ENCODE results near the gene SLC13A1. TPM values are rescaled to one million over a fixed set of nuclear protein-coding genes. Genes with fewer than 3 reads are reported as not detected.

SLC13A1 gene
- total RNA-seq, 1 experiment from 2014 or later: 0.84 TPM

DNA sequence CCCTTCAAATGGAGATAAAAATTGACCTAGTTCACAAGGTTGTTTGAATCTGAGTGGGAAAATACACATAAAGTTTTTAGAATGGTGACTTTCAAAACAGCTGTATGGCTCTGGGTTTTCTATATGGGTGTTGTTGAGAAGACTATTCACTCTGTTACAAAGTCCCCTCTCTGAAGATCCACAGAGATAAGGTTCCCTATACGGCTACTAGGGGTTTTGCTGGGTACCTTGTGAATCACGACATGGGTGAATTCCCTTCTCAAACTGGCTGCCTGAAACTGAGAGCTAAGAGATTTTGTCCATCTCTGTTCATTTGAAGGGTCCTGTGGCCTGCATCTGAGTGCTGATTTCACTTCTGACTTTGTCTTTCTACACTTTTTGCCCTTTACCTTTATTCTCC lies 11.8 kb upstream of the SLC13A1 start:
- Histone ChIP-seq H3K4me1 (replicated peaks) (peaks cover 32% of the 10 kb centered on the region), H3K36me3 (peaks cover 30% of the 10 kb centered on the region), H3K9me3 (replicated peaks) (peaks cover 18% of the 10 kb centered on the region), H3K27me3 (replicated peaks) (no peaks in the 10 kb centered on the region), H3K27ac (peak overlapping the region; percentile 92), H3K4me3 (peak overlapping the region; percentile 32)
- DNase-seq (ENCODE audit: low read depth in 1 of 2, low spot score in 2 of 2): no peak

DNA sequence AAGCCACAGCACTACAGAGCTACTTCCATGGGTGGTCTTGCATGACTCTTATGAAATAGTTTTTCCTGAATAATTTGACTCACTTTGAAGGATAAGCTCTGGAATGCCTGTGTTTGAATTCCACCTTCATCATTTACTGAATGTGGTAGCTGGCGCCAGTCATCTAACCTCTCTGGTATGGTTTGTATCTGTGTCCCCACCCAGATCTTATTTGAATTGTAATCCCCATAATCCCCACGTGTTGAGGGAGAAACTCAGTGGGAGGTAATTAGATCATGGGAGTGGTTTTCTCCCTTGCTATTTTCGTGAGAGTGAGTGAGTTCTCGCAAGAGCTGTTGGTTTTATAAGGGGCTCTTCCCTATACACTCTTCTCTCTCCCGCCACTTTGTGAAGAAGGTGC lies 11.2 kb upstream of the SLC13A1 start:
- Histone ChIP-seq H3K4me1 (replicated peaks) (peaks cover 32% of the 10 kb centered on the region), H3K4me3 (peak overlapping the region; percentile 32), H3K9me3 (replicated peaks) (peaks cover 18% of the 10 kb centered on the region), H3K27me3 (replicated peaks) (no peaks in the 10 kb centered on the region), H3K27ac (peak overlapping the region; percentile 92), H3K36me3 (peaks cover 26% of the 10 kb centered on the region)
- peak; percentile 91 to 99 for DNase-seq (ENCODE audit: low read depth in 1 of 2, low spot score in 2 of 2)

DNA sequence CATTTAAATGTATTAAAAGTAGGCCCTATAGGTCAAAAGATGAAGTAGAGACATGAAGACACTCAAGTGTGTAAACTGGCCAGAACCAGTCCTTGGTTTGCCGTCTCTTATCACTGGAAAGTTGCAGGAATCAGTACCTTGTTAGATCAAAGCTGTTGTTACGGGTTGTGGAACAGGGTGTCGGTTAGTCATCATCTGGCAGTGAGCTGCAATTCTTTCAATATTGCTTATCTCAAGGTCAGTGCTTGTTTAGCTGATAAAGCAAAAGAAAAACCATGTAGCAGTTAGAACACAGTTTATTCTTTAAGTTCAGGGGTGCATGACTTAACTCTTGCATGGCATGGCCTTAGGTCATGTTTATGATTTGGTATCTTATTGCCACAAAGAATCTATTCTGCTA lies 10.0 kb upstream of the SLC13A1 start:
- H3K9me3 ChIP-seq (replicated peaks): peaks cover 8% of the 10 kb centered on the region; the same call in 1 of the 2 replicates
- H3K4me1 ChIP-seq (replicated peaks): peaks cover 32% of the 10 kb centered on the region
- peak overlapping the region; percentile 92 for H3K27ac ChIP-seq
- no peak overlapping the region for H3K4me3 ChIP-seq
- H3K27me3 ChIP-seq (replicated peaks): no peaks in the 10 kb centered on the region
- DNase-seq (ENCODE audit: low read depth in 1 of 2, low spot score in 2 of 2): peak in 1 of 2 experiments; percentile 57
- H3K36me3 ChIP-seq: peaks cover 14% of the 10 kb centered on the region

DNA sequence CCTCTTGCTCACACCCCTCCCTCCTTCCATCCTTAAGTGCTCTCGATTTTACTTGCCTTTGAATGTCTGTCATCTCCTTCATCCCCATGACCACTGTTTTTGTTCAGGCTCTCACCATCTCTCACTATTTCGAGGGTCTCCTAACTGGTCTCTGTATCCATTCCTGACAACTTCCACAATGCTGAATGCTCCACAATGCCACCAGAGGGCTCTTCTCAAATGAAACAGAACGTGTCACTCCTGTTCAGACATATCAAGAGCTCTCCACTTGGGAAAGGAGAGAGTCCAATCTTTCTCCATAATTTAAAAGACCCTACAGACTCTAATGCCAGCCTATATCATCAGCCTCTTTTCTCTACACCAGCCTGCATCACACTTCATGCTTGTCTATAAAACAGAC lies 9.0 kb upstream of the SLC13A1 start:
- peak overlapping the region; percentile 92; the same call in 1 of the 2 replicates for H3K27ac ChIP-seq
- H3K4me3 ChIP-seq: no peak overlapping the region
- no peaks in the 10 kb centered on the region for H3K27me3 ChIP-seq (replicated peaks)
- peaks cover 8% of the 10 kb centered on the region for H3K36me3 ChIP-seq
- peaks cover 5% of the 10 kb centered on the region; the same call in 1 of the 2 replicates for H3K9me3 ChIP-seq (replicated peaks)
- H3K4me1 ChIP-seq (replicated peaks): peaks cover 42% of the 10 kb centered on the region
- DNase-seq (ENCODE audit: low read depth in 1 of 2, low spot score in 2 of 2): no peak

DNA sequence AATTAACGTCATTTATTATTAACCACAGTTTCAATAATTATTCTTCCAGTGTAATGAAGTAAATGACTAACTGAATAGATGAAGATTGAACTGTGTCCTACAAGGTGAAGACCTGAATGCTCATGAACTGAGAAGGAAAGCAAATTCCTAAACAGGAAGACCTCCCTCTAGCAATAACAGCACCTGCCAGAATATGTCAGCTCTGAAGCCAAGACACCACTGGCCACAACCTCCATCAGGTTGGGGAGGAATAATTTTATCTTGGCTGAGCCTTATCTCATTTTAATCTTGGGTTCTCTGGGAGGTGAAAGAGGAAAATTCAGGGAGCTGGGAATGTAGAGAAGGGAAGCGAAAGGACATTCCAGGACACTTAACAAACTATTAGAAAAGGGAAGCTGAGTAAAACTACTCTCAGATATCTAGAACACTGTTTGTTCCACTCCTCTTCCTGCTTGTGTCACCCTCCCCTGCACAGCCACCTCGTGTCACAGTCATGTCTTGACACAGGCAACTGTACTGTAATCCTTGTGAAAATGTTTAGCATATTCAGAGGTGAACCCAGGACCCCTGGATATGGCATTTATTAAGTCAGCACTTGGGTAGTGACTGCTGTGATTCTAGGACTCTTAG lies 4.6 kb upstream of the SLC13A1 start:
- H3K4me1 ChIP-seq (replicated peaks): peaks cover 47% of the 10 kb centered on the region
- H3K27me3 ChIP-seq (replicated peaks): no peaks in the 10 kb centered on the region
- no peak overlapping the region for H3K4me3 ChIP-seq
- no peak overlapping the region for H3K27ac ChIP-seq
- no peaks in the 10 kb centered on the region for H3K9me3 ChIP-seq (replicated peaks)
- DNase-seq (ENCODE audit: low read depth in 1 of 2, low spot score in 2 of 2): no peak
- H3K36me3 ChIP-seq: no peaks in the 10 kb centered on the region

DNA sequence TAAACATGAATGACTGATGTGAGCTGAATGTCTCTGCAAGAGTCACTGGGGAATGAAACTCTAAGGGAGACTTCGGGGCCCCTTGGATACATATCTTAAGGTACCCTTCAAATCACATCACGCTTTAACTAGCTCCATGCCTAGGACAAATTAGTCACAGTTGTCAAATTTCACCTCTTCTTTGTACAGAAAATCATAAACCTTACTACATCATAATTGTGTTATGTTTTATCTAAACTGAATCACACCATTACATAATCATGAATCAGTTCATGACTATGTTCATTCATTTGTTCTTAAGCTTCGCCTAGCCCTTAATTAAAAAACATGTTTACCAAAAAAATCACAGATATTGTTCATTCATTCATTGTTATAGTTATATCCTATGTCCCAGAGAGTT lies 2.1 kb upstream of the SLC13A1 start:
- Histone ChIP-seq H3K27me3 (replicated peaks) (no peaks in the 10 kb centered on the region), H3K9me3 (replicated peaks) (no peaks in the 10 kb centered on the region), H3K36me3 (no peaks in the 10 kb centered on the region), H3K4me1 (replicated peaks) (peaks cover 61% of the 10 kb centered on the region), H3K27ac (0 out of 2 replicates have a peak overlapping the region, but pooled peaks have one; percentile 2), H3K4me3 (no peak overlapping the region)
- DNase-seq (ENCODE audit: low read depth in 1 of 2, low spot score in 2 of 2): no peak

DNA sequence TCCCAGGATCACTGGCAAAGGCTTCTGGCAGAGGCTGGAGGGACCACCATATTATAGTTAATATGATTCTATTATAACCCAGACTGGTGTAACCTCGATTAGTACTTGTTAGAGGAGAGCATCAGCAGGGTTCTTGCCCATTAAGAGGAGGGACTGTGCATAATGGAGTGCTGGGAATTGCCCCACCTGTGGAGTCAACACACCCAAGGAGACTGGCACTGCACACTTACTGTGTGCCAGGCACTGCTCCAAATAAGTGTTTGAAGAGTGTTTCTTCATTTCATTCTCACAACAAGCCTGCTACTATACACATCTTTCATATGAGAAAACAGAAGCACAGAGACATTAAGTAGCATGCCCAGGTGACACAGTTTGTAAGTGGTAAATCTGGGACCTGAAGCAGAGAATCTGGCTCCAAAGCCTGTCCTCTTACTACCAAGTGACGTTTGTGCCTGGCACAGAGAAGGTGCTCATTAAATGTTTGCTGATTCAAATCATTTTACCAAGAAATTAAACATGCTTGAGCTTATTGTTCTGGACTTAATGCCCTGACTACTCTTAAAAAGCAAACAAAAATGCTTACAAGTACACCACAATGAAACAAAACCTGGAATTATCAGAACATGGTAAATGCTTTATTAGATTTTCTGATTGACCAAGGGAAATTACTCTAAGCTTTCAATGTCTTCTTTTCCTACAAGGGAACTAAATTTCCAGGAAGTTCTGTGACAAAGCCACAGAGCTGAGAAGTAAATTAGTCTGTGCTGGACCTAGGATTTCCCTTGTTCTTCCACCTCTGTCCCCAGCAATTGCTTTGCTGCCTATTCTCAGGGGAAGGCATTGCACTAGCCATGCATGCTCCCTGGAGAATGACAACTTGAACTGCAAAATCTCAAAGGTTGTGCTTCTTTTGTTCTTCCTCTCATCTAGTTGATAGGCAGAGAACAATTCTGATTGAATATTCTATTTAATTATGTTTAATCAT lies 809 bp downstream of the SLC13A1 start:
- no peaks in the 10 kb centered on the region for H3K36me3 ChIP-seq
- no peak overlapping the region for H3K4me3 ChIP-seq
- H3K27me3 ChIP-seq (replicated peaks): no peaks in the 10 kb centered on the region
- DNase-seq (ENCODE audit: low read depth in 1 of 2, low spot score in 2 of 2): no peak
- peak overlapping the region; percentile 79 for H3K27ac ChIP-seq
- H3K9me3 ChIP-seq (replicated peaks): no peaks in the 10 kb centered on the region
- peaks cover 69% of the 10 kb centered on the region for H3K4me1 ChIP-seq (replicated peaks)

DNA sequence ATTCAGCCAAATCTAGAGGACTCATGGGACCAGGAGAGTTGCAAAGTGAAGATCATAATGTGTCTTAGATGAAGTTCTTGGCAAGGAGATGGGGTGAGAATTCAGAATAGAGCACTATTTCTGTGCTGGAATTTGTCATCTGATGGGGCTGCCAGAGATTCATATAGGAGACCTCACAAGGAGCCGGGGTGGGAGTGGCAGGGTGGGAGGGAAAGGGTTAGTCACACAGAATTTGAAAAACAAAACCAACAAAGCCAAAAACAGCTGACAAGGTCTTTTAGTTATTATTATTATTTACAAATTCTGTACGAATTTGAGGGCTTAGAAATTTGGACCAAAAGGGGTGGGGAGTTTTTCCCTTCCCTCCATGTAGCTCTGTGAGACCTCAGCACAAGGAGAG lies 1.7 kb downstream of the SLC13A1 start:
- H3K36me3 ChIP-seq: no peaks in the 10 kb centered on the region
- no peaks in the 10 kb centered on the region for H3K9me3 ChIP-seq (replicated peaks)
- no peaks in the 10 kb centered on the region for H3K27me3 ChIP-seq (replicated peaks)
- peak; percentile 80 to 92 for DNase-seq (ENCODE audit: low read depth in 1 of 2, low spot score in 2 of 2)
- H3K4me3 ChIP-seq: no peak overlapping the region
- H3K27ac ChIP-seq: peak overlapping the region; percentile 79
- peaks cover 69% of the 10 kb centered on the region for H3K4me1 ChIP-seq (replicated peaks)

DNA sequence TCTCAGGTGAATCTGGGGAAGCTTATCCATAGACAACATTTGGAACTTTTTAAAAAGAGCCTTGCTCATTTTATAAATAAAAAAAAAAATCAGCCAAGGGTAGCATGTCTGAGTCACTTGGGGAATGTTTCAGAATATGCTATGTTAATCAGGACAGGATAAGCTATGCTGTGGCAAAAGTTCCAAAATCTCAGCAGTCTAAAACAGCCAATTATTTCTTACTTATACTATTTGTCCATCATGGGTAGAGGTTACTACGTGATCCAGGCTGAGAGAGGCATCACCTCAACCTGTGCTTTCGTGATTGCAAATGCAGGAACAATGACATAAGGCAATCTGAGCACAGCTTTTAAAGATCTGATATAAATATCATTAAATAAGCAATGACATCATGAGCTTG lies 6.5 kb downstream of the SLC13A1 start:
- peak overlapping the region; percentile 100 for H3K27ac ChIP-seq
- H3K36me3 ChIP-seq: no peaks in the 10 kb centered on the region
- H3K4me1 ChIP-seq (replicated peaks): peaks cover 75% of the 10 kb centered on the region
- peak in 1 of 2 experiments; percentile 61 for DNase-seq (ENCODE audit: low read depth in 1 of 2, low spot score in 2 of 2)
- no peaks in the 10 kb centered on the region for H3K9me3 ChIP-seq (replicated peaks)
- H3K4me3 ChIP-seq: no peak overlapping the region
- no peaks in the 10 kb centered on the region for H3K27me3 ChIP-seq (replicated peaks)

DNA sequence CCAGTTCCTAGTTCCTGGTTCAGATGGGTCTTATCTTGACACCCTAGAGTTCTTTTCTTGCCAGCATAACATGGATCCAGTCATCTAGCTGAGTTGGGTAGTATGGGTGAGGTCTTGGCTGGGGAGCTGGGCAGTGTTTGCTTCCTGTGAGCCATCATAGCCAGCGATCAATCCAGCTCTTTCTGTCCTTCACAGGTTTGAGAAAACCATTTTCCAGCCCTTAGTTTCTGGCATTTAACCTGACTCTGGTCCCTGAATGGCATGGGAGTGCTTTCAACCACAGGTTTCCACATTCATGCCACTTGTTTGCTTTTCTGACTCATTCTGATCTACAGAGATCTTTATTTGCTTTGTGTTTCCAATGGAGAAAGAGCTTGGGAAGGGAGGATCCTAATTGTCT lies 8.6 kb downstream of the SLC13A1 start:
- no peaks in the 10 kb centered on the region for H3K27me3 ChIP-seq (replicated peaks)
- no peaks in the 10 kb centered on the region for H3K36me3 ChIP-seq
- peaks cover 60% of the 10 kb centered on the region for H3K4me1 ChIP-seq (replicated peaks)
- H3K27ac ChIP-seq: peak overlapping the region; percentile 100
- H3K4me3 ChIP-seq: no peak overlapping the region
- peak; percentile 78 to 95 for DNase-seq (ENCODE audit: low read depth in 1 of 2, low spot score in 2 of 2)
- H3K9me3 ChIP-seq (replicated peaks): no peaks in the 10 kb centered on the region

DNA sequence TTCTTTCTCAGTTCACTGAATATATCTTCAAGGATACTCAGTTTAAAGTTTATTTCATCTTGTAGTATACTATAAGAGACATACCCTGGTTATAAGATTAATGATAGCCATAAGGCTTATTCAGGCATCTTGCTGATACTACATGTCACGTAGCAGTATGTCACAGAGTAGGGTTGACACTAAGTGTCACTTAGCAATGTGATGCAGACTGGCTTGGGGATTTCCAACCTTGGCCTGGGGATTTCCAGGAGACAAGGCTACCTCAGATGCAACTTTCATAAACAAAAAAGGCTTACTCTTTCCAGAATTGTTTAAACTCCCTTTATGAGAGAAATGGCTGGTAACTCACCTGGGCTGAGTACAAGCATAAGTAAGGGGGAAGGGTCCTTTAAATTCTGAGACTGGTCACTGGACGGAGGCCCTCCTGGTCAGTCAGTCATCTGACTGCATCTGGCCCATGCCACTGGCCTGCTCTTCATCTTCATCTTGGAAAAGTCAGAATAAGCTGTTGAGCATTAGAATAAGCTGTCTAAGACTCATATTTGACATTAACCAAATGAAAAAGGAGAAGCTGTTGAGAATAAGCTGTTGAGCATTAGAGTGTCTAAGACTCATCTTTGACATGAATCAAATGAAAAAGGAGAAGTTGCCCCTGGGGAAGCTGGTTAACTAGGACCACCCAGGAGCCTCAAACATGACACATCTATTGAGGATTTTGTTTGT lies 9.5 kb downstream of the SLC13A1 start:
- Histone ChIP-seq H3K27me3 (replicated peaks) (no peaks in the 10 kb centered on the region), H3K4me1 (replicated peaks) (peaks cover 61% of the 10 kb centered on the region), H3K9me3 (replicated peaks) (0 out of 2 replicates have a peak, but pooled peaks cover 2% of the 10 kb centered on the region), H3K27ac (peak overlapping the region; percentile 100), H3K36me3 (no peaks in the 10 kb centered on the region), H3K4me3 (no peak overlapping the region)
- DNase-seq (ENCODE audit: low read depth in 1 of 2, low spot score in 2 of 2): peak; percentile 82 to 89

DNA sequence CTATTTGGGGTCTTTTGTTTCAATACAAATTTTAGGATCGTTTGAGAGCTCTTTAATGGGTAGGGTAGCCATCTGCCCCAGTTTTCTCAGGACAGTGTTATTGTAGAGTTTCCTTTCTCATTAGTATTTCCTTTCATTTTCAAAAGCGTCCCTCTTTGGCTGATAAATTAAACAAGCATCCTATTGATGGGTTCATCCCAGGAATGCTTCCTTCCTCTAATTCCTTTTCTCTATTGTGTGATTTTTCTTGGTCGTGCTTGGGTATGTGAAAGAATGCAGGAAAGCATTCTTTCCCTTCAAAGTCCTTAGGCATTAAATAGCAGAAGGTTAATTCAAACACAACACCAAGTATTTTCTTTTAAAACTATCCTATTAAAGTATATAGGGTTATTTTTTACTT lies 14.0 kb downstream of the SLC13A1 start:
- Histone ChIP-seq H3K27me3 (replicated peaks) (no peaks in the 10 kb centered on the region), H3K36me3 (0 out of 2 replicates have a peak, but pooled peaks cover 2% of the 10 kb centered on the region), H3K4me3 (no peak overlapping the region), H3K4me1 (replicated peaks) (peaks cover 25% of the 10 kb centered on the region), H3K27ac (peak overlapping the region; percentile 51), H3K9me3 (replicated peaks) (0 out of 2 replicates have a peak, but pooled peaks cover 2% of the 10 kb centered on the region)
- peak in 1 of 2 experiments; percentile 49 for DNase-seq (ENCODE audit: low read depth in 1 of 2, low spot score in 2 of 2)

DNA sequence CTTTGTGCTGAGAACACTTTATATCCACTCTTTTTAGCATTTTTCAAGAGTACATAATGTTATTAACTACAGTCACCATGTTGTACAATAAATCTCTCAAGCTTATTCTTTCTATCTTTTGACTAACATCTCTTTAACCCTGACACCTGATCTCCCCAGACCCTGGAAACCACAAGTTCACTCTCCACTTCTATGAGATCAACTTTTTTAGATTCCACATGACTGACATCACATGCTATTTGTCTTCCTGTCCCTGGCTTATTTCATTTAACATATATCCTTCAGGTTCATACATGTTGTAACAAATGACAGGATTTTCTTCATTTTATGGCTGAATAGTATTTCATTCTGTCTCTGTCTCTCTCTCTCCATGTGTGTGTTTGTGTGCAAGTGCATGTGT lies 15.5 kb downstream of the SLC13A1 start:
- Histone ChIP-seq H3K4me3 (no peak overlapping the region), H3K27ac (no peak overlapping the region), H3K27me3 (replicated peaks) (no peaks in the 10 kb centered on the region), H3K36me3 (0 out of 2 replicates have a peak, but pooled peaks cover 2% of the 10 kb centered on the region), H3K4me1 (replicated peaks) (peaks cover 12% of the 10 kb centered on the region), H3K9me3 (replicated peaks) (0 out of 2 replicates have a peak, but pooled peaks cover 2% of the 10 kb centered on the region)
- no peak for DNase-seq (ENCODE audit: low read depth in 1 of 2, low spot score in 2 of 2)

Data from SJSA1 (cell line).